GM15510 (cell line): ENCODE data around the gene KIDINS220.

Experiments
- POLR2A ChIP-seq: IDR thresholded peaks from 3 replicates; pipeline ENCODE4 v1.6.1; 2011; ENCODE audit warnings: borderline replicate concordance; ENCODE audit not compliant: insufficient read length; ENCODE audit errors: extremely low read depth

Gene KIDINS220

DNA sequence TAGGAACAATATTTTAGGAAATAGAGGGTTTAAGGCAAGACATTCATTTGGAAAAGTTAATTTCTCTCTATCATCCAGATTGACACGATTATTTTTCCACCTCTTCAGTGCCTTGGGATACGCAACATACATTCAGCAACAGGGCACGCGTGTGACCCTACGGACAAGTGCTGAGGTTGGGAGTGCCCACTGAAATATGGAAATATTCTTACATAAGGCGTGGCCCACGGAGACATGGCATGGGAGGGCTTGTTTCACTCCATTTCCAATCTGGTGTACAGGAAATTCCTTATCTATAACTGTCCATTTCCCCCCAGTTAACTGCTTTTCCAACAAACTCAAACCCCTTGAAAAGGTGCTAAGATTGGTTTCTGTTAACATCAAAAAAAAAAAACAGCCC is 20.9 kb upstream of the KIDINS220 start:
- TF ChIP-seq POLR2A, result no peak

DNA sequence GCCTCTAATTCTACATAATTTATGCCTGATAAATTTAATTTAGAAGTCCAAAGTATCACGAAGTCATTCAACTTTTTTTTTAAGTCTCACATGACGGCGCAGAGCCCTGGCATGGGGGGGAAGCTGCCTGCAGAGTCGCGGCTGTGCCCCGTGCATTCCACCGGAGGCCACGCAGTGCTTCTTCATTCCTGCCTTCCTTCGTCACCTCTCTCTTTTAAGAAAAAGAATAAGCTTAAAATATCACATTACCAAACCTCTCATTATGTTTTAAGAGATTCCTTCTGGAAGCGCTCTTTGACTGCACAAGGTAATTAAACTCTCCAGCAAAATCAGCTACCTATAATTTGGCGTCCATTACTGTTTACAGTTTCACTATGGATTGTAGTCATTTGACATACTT is 20.3 kb upstream of the KIDINS220 start:
- no peak for TF ChIP-seq POLR2A

DNA sequence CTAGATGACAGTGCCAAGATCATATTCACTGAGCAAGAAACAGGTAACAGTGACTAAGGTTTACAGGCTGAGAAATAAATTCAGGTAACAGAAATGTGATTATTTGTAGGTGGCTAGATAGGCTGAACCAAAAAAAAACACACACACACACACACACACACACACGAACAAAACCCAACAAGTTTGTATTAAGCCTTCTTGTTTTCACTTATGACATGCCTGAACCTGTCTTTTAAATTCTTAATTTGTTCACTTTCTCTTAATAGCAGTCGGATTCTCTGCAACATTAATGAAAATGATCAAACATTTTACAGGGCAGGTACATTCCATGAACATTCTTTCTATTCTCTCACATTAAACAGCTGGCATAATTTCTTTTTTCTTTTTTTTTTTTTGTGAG is 18.8 kb upstream of the KIDINS220 start:
- TF ChIP-seq POLR2A, result no peak

DNA sequence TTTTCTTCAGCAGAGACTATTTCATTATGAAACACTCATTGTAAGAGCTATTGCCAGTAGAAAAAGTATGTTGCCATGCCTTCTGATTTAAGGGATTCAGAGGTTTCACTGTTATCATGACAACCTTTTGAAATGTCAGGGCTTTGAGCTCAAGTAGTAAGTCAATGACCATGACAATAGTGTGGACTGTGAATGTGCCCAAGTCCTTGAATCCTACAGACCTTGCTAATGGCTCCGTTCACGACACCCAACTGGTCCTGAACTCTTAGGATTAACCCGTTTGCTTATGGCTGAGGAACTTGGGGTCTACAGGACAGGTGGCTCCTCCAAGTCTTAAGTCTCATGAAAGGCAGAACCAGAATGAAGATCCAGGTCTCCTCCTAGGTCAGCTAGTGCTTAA is 17.6 kb upstream of the KIDINS220 start:
- TF ChIP-seq POLR2A, result no peak

DNA sequence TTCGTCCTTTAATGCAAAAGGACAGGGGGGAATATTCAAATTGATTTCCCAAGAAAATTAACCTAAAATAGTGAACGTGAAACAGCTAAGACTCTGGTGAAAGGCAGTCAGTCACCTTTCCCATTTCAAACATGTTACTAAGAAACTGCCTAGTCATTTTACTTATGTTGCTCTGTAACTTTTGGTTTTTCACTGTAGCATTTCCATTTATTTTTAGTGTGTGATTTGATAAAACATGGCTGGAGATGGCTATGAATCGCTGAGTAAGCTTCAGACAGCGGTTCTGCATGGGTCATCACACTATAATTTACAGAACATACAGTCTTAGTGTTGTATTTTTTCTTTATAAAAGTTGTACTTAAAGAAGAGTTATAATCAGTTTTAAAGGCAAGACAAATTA is 16.0 kb upstream of the KIDINS220 start:
- no peak for TF ChIP-seq POLR2A

DNA sequence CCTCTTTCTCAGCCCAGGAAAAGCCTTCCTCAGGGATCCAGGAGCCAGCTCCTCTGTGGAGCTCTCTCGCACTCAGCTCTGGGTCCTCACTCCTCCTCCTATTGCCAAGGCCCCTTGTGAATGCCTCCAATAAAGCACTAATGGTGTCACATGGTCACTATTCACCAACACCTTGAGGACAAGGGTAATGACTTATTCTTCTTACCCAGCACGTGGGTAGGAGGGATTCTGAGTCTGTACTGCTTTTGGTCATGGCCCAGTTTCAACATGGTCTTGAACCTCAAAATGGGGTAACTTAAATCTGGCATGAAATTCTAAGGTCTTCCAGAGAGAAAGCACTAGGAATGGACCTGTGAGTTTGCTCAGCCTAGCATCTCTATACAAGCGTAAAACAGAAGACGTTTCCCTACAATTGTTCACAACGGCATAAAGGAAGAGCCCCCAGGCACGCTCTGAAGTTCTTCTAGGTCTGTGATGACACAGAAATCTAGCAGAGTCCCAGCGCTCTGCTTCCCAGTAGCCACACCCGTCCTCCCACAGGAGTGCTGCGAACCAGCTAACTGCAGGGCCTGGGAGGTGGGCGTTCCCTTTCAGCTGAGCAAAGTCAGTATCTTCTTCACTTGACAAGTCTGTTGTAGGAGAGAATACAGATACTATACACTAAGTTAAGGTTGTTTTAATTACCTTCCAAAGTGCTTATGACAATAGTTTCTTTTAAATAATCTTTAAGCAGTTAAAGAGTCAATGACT is 14.6 kb upstream of the KIDINS220 start:
- TF ChIP-seq POLR2A, result no peak

DNA sequence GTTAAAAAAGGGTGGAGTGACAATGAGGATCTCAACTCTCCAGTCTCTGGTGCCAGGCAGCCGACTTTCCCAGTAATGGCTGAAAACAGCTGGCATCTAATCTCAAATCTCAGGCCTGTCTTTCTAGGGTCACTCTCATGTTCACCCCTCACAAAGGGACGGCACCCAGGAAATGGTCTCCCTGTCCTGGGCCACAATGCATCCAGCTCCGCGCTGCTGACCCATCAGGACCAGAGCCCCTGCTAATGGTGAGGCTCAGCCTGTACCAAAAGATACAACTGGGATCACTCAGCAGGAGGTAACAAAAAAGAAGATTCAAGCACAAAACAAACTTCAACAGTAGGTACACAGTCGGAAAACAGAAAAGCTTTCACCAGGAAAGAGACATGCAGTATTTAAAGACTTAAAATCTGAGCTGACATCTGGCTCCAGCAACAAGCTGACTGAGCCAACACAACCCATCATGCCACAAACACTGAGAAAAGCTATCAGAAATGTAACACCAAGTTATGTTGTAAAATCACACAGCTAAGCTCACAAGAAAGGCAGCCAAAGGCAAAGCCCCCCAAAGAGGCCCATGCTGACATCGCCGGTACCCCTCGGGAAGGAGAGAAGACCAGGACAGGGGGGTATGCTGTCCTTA is 13.6 kb upstream of the KIDINS220 start:
- TF ChIP-seq POLR2A, result no peak

DNA sequence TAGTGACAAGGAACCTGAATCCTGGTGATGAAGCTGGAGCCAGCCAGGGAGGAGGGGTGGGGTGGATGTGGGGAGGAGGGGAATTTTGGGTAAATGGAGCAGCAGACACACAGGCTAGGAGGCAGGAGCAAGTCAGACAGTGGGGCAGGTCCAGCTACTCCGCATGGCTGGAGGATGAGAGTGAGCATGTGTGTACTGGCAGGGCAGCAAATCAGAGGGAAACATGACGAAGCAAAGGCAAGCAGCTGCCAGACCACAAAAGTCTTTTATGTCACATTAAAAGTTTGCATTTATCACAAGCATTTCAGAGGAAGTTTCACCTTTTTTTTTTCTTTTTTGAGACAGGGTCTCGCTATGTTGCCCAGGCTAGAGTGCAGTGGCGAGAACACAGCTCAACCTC is 11.9 kb upstream of the KIDINS220 start:
- TF ChIP-seq POLR2A, result no peak

DNA sequence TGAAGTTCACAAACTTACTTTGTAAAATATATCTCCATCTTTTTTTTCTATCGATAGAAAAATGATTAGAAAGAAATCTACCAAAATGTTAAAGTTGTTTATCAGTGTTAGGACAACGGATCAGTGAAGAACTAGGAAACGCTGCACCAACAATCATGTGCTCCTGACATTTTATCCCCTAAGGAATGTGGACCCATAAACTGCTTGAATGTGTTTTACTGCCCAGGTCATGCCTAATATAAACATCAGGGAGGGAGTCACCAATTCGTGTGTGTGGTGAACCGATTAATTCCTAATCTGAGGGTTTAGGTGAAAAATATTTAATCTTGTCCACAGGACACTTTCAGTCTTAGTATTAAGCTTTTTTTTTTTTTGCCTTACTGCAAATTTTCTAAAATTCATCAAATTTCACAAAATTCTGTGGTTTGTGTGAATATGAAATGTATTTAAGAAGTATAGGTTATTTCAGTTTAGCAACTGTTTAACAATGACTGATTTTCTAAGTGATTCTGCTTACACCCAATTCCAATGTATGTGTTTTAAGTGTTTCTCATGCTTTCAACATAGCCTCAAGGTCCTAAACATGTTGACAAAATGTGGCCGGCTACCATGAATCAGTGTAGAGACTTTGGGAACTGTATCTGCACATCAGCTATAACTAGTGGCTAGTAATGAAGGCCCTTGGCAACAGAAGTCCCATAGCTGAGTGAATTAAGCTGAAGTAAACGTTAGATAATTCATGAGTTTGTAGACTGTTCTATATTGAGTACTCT is 11.1 kb upstream of the KIDINS220 start:
- no peak for TF ChIP-seq POLR2A

DNA sequence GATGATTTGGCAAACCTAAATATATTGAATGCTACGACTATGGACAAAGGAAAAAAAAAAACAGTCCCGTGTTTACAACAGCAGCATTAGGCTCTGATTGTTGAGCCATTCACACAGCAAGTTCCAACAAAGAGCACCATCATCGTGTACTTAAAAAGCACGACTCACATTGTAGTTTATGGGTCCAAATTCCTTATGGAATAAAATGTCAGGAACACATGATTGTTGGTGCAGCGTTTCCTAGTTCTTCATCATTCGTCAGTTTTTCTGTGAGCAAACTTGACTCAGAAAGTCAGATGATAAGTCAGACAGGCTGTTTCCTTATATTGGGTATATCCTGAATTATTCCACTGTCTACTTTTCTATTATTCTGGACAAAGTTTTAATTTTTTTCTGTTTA is 10.0 kb upstream of the KIDINS220 start:
- no peak for TF ChIP-seq POLR2A

DNA sequence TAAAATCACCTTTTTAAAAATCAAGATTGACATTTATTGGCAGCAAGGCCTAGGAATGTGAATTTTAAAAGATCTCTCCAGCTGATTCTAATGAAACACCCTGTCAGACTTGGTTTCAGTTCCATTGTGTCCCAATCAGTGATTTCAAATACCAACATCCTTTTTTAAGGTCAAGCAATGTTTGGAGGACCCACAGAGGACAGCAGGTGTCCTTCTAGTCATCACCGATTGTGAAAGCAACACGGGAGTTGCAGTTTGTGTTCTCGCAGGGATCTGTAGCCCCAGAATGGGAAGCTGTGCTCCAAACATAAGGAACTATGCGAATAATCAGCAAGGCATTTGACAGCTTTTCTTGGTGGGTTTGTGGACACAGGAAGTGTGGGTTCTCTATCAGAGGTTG is 4.5 kb upstream of the KIDINS220 start:
- no peak for TF ChIP-seq POLR2A

DNA sequence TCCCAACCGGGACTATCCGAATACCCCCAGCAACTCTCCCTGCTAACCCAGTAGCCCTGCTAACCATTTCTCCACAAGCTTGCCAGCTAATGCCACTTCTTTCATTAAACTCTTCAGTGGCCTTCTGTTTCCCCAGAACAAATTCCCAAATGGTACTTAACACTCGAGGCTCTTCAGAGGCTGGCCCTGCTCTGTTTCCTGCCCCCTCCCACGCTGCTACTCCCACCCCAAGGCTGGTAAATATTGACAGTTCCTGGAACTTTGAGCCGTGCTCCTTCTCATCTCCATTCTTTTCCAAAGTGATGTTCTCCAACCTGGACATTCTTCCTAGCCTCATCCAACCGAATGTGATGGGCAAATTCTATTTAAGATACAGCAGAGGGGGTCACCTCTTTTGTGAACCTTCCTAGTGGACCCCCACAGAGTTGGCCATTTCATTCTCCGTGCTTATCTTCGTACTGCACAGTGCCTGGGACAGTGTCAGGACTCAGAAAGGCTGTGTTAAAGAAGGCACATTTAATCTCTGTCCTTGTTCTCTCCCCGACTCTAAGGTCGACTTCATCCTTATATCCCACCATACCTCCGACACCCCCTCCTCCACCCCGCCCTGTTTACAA is 3.2 kb upstream of the KIDINS220 start:
- TF ChIP-seq POLR2A, result no peak

DNA sequence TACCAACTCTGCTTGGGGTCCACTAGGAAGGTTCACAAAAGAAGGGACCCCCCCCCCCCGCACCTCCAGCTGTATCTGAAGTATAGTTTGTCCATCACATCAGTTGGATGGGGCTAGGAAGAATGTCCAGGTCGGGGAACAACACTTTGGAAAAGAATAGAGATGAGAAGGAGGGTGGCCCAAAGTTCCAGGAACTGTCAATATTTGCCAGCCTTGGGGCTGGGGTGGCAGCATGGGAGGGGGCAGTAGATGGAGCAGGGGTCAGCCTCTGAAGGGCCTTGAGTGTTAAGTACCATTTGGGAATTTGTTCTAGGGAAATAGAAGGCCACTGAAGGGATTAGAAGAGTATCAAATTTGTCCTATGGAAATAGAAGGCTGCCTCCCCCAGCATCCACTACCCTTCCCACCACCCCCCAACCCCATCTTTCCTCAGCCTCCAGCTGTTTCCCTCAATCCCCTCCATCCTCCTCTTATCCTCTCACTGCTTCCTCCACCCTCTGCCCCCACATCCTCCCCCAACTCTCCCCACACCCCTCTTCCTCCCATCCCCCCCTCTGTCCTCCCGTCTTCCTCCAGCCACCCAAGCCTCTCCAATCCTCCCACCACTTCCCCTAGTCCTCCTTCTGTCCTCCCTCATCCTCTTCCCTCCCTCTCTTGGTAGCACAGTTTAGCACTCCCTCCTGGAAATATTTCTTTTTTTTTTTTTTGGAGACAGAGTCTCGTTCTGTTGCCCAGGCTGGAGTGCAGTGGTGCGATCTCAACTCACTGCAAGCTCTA is 2.0 kb upstream of the KIDINS220 start:
- TF ChIP-seq POLR2A, result no peak

DNA sequence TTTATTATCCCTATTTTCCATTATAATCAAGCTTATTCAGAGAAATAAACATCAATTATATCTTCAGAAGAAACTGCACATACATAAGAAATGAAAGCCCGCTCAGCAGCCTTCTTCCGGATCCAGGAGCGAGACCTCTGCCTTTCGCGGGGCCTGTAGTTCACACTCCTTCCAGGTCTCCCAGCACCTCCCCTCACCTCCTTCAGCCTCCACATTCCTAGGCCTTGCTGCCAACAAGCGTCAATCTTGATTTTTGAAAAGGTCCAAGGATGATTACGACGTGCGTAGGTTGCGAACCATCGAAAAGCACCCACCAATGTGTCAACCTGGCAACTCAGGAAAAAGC is 355 bp upstream of the KIDINS220 start:
- TF ChIP-seq POLR2A, result no peak

DNA sequence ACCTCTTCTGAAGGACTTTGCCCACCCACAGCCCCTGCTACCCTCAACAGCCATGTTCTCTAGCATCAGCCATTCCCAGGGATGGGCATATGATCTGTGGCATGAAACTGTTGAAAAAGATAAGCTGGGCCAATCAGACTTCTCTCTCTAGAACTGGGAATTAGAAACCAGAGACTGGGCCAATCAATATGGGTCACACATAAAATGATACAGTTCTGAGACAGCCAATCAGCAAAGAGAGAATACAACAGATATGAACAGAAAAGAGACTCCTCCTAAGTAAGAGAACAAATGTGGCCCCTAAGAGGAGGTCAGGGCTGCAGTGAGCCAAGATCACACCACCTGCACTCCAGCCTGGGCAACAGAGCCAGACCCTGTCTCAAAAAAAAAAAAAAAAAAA is 2.1 kb downstream of the KIDINS220 start:
- no peak for TF ChIP-seq POLR2A
